B cell (primary cell): ENCODE measurements around the gene SNX11. TPM values are rescaled to one million over a fixed set of nuclear protein-coding genes. Genes with fewer than 3 reads are reported as not detected.

Source experiments
- ATAC-seq: fragments of 200-7000 bp; cut with Tn5 transposase; one replicate; pipeline ENCODE4 v1.10.0; 2021; ENCODE audit warnings: low read depth, mild to moderate bottlenecking, moderate number of reproducible peaks, moderate library complexity
- CTCF ChIA-PET: fragments of 350-600 bp; sonication (Branson Sonifier 250); formaldehyde crosslinking; loops from one replicate; lab custom pipeline; 2021; ENCODE audit warnings: antibody characterized with exemption, inconsistent platforms; lab: Charles Lee
- POLR2A ChIA-PET: fragments of 350-600 bp; sonication (Branson Sonifier 250); formaldehyde crosslinking; loops from one replicate; lab custom pipeline; 2021; ENCODE audit warnings: antibody characterized with exemption; lab: Charles Lee
- DNase-seq: peaks from one replicate; pipeline ENCODE4 v3.0.0; 2013
- H2AFZ ChIP-seq: 2 replicates; pipeline ENCODE4 v1.6.1; 2012; ENCODE audit warnings: mild to moderate bottlenecking, low read depth, low read length; ENCODE audit not compliant: insufficient read depth, poor library complexity, severe bottlenecking
- H3K27ac ChIP-seq, 2 donors: 1 replicate in 1 of 2; 2 replicates in 1 of 2; pipeline ENCODE4 v1.5.1; 2012 to 2013; ENCODE audit warnings: low read length in 2 of 2, mild to moderate bottlenecking in 2 of 2, moderate library complexity in 1 of 2
- H3K27me3 ChIP-seq, 4 experiments: fragments of 200-600 bp in 1 of 4; sonication (generic) in 1 of 4; replicated peaks in 1 of 4; 1 replicate in 2 of 4; 2 replicates in 2 of 4; pipeline versions ENCODE4 v1.6.1 to v1.7.0; 2013 to 2016; ENCODE audit warnings: low read length in 3 of 4, mild to moderate bottlenecking in 2 of 4, mixed read lengths in 1 of 4, moderate library complexity in 1 of 4; ENCODE audit not compliant: insufficient read depth in 4 of 4, control insufficient read depth in 3 of 4; ENCODE audit errors: control extremely low read depth in 1 of 4
- H3K36me3 ChIP-seq, 2 experiments: replicated peaks in 1 of 2; 1 replicate in 1 of 2; 2 replicates in 1 of 2; pipeline versions ENCODE4 v1.6.1 to v1.7.1; 2013; ENCODE audit warnings: low read length in 1 of 2; ENCODE audit not compliant: insufficient read depth in 2 of 2, control insufficient read depth in 1 of 2; ENCODE audit errors: control extremely low read depth in 1 of 2, extremely low read depth in 1 of 2
- H3K4me1 ChIP-seq, 2 donors: fragments of 200-600 bp in 1 of 2; sonication (generic) in 1 of 2; 1 replicate in 1 of 2; 2 replicates in 1 of 2; pipeline versions ENCODE4 v1.5.1 to v1.6.1; 2013 to 2017; ENCODE audit warnings: low read length in 2 of 2; ENCODE audit not compliant: control insufficient read depth in 2 of 2, insufficient read depth in 2 of 2
- H3K4me2 ChIP-seq: replicated peaks from 2 replicates; pipeline ENCODE3; 2012; ENCODE audit warnings: mild to moderate bottlenecking, low read depth, low read length; ENCODE audit not compliant: poor library complexity, severe bottlenecking
- H3K4me3 ChIP-seq, 5 experiments: fragments of 200-600 bp in 1 of 5; sonication (generic) in 1 of 5; 1 replicate in 3 of 5; 2 replicates in 2 of 5; pipeline versions ENCODE4 v1.5.1 to v1.7.0; 2011 to 2016; ENCODE audit warnings: low read length in 4 of 5, mild to moderate bottlenecking in 4 of 5, low read depth in 2 of 5, control low read depth in 1 of 5, moderate library complexity in 1 of 5; ENCODE audit not compliant: insufficient read depth in 1 of 5; ENCODE audit errors: control extremely low read depth in 1 of 5, extremely low read depth in 1 of 5
- H3K79me2 ChIP-seq: fragments of 200-600 bp; sonication (generic); one replicate; pipeline ENCODE4 v1.6.0; 2016; ENCODE audit warnings: low read length; ENCODE audit not compliant: control insufficient read depth, insufficient read depth
- H3K9ac ChIP-seq: fragments of 200-600 bp; sonication (generic); 2 replicates; pipeline ENCODE4 v1.6.1; 2017; ENCODE audit warnings: mild to moderate bottlenecking, low read length, moderate library complexity
- H3K9me3 ChIP-seq, 3 donors: one replicate each; pipeline versions ENCODE4 v1.6.1 to v1.7.1; 2013; ENCODE audit warnings: low read length in 2 of 3; ENCODE audit not compliant: control insufficient read depth in 2 of 3, insufficient read depth in 1 of 3; ENCODE audit errors: control extremely low read depth in 1 of 3
- H4K20me1 ChIP-seq: 2 replicates; pipeline ENCODE4 v1.6.0; 2012; ENCODE audit warnings: mild to moderate bottlenecking, low read length; ENCODE audit not compliant: insufficient read depth, control insufficient read depth, poor library complexity, severe bottlenecking
- H3K27ac Mint-ChIP-seq: one replicate; pipeline ENCODE4 v1.8.0; 2021; ENCODE audit warnings: mixed read lengths
- H3K27me3 Mint-ChIP-seq: one replicate; pipeline ENCODE4 v1.8.0; 2021; ENCODE audit warnings: mixed read lengths
- H3K4me1 Mint-ChIP-seq: one replicate; pipeline ENCODE4 v1.8.0; 2021; ENCODE audit warnings: mixed read lengths
- H3K4me3 Mint-ChIP-seq: one replicate; pipeline ENCODE4 v1.8.0; 2021; ENCODE audit warnings: mixed read lengths
- H3K9me3 Mint-ChIP-seq: one replicate; pipeline ENCODE4 v1.8.0; 2022; ENCODE audit warnings: mixed read lengths; ENCODE audit not compliant: insufficient read depth
- EZH2 ChIP-seq: IDR thresholded peaks from 2 replicates; pipeline ENCODE4 v1.6.1; 2012; ENCODE audit warnings: borderline replicate concordance, low read depth, mild to moderate bottlenecking, moderate library complexity, low read length; ENCODE audit not compliant: insufficient read depth, poor library complexity, severe bottlenecking
- WGBS: methylation state at CpG from one replicate; pipeline ENCODE4 v1.1.5; 2013; ENCODE audit warnings: missing lambda C conversion rate; ENCODE audit not compliant: insufficient coverage; 5-methylcytosine and 5-hydroxymethylcytosine counted together
- intact Hi-C: fragments of 100-400 bp; cut with micrococcal nuclease; formaldehyde crosslinking; loops from one replicate; pipeline ENCODE4 v1.10.0; 2022
- polyA plus RNA-seq: library from polyadenylated mRNA; depleted of rRNA; stranded (reverse); fragments of >200 nt; gene quantifications from 2 replicates; pipeline ENCODE4 v1.2.3, GENCODE V29; 2012
- total RNA-seq, 2 donors: library from RNA; stranded (reverse); fragments of 120-200 nt in 1 of 2; gene quantifications; 1 replicate in 1 of 2; 2 replicates in 1 of 2; pipeline versions ENCODE4 v1.2.3 to v1.2.4, GENCODE V29; 2013 to 2022
- TF ChIP-seq, protein P1 (sequence below): fragments of 200-600 bp; IDR thresholded peaks from one replicate; pipeline ENCODE4 v1.8.0; 2022; ENCODE audit warnings: antibody characterized with exemption, mild to moderate bottlenecking

Gene SNX11
- total and polyA plus RNA-seq, 2 donors (not counting 1 experiment from before 2014, with no cell fraction given), result 25.6 to 42.0 TPM

DNA sequence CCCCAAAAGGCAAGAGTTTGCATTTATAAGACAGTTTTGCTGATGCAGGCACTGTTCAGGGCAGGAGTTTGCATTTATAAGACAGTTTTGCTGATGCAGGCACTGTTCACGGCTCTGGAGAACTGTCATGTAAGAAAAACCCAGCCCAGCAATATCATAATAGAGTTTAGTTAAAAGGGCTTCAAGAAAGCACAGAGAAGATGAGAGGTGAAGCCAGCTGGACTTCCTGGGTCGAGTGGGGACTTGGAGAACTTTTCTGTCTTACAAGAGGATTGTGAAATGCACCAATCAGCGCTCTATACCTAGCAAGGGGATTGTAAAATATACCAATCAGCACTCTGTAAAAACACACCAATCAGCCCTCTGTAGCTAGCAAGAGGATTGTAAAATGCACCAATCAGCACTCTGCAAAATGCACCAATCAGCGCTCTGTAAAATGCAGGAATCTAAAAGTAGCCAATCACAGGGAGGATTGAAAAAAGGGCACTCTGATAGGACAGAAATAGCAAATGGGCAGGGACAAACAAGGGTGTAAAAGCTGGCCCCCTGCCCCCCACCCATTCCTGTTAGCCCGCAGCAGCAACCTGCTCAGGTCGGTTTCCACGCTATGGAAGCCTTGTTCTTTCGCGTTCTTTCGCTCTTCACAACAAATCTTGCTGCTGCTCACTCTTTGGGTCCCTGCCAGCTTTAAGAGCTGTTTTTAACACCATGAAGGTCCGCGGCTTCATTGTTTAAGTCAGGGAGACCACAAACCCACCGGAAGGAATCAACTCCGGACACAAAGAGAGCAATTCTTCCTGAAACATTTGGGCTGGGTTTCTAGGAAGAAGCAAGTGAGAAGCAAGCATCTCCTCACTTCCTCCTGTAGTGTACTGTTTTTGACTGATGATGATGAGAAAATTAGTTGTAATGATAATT lies 4.5 kb upstream of the SNX11 start:
- Histone ChIP-seq H3K79me2 (peaks cover 36% of the 10 kb centered on the region), H3K4me2 (peak overlapping the region; percentile 30), H3K9me3 (peaks cover 0 to 4% (median 4%) of the 10 kb centered on the region in 3 donors), H3K36me3 (no peaks in the 10 kb centered on the region), H3K27ac (no peak overlapping the region), H2AFZ (peak overlapping the region; percentile 46), H4K20me1 (peaks cover 5% of the 10 kb centered on the region), H3K4me1 (peaks cover 21 to 38% of the 10 kb centered on the region in 2 donors), H3K9ac (no peak overlapping the region), H3K27me3 (no peaks in the 10 kb centered on the region), H3K4me3 (no peak overlapping the region)
- H3K27me3 Mint-ChIP-seq, result no peaks in the 10 kb centered on the region
- ATAC-seq, result no peak
- no peak for TF ChIP-seq EZH2
- TF ChIP-seq, protein P1, sequence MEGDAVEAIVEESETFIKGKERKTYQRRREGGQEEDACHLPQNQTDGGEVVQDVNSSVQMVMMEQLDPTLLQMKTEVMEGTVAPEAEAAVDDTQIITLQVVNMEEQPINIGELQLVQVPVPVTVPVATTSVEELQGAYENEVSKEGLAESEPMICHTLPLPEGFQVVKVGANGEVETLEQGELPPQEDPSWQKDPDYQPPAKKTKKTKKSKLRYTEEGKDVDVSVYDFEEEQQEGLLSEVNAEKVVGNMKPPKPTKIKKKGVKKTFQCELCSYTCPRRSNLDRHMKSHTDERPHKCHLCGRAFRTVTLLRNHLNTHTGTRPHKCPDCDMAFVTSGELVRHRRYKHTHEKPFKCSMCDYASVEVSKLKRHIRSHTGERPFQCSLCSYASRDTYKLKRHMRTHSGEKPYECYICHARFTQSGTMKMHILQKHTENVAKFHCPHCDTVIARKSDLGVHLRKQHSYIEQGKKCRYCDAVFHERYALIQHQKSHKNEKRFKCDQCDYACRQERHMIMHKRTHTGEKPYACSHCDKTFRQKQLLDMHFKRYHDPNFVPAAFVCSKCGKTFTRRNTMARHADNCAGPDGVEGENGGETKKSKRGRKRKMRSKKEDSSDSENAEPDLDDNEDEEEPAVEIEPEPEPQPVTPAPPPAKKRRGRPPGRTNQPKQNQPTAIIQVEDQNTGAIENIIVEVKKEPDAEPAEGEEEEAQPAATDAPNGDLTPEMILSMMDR, result no peak
- ChIA-PET POLR2A (no interaction called here), CTCF (interaction anchor here (0.6 to 2.6 kb wide), 7 partner anchors 8 to 78 kb away, joined by 3 to 6 read pairs (median 3); no protein-coding TSS in a partner anchor)
- 13% methylated on average over 8 of the region's 14 CpGs for WGBS
- intact Hi-C loops, result loop anchor here (10.0 kb wide), 2 partner anchors 802 to 1092 kb away; partner anchors contain the start of gene UBE2Z
- H3K9me3 Mint-ChIP-seq, result no peaks in the 10 kb centered on the region
- peak overlapping the region; percentile 29 for H3K4me3 Mint-ChIP-seq
- DNase-seq, result peak; percentile 54
- H3K27ac Mint-ChIP-seq, result peak overlapping the region; percentile 24
- H3K4me1 Mint-ChIP-seq, result peaks cover 45% of the 10 kb centered on the region
